ENCODE measurements around the gene APOC1.

DNA sequence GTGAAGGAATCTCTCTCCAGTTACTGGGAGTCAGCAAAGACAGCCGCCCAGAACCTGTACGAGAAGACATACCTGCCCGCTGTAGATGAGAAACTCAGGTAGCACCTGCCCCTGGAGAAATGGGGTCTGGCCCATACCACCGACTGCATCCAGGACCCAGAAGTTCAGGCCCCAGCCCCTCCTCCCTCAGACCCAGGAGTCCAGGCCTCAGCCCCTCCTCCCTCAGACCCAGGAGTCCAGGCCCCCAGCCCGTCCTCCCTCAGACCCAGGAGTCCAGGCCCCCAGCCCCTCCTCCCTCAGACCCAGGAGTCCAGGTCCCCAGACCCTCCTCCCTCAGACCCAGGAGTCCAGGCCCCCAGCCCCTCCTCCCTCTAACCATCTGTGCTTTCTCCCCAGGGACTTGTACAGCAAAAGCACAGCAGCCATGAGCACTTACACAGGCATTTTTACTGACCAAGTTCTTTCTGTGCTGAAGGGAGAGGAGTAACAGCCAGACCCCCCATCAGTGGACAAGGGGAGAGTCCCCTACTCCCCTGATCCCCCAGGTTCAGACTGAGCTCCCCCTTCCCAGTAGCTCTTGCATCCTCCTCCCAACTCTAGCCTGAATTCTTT, 34.5 kb downstream of the APOC1 start:
- TF ChIP-seq POLR2AphosphoS5 (IDR thresholded peaks at IDR 0.05) = no peak
- TF ChIP-seq, protein P1, sequence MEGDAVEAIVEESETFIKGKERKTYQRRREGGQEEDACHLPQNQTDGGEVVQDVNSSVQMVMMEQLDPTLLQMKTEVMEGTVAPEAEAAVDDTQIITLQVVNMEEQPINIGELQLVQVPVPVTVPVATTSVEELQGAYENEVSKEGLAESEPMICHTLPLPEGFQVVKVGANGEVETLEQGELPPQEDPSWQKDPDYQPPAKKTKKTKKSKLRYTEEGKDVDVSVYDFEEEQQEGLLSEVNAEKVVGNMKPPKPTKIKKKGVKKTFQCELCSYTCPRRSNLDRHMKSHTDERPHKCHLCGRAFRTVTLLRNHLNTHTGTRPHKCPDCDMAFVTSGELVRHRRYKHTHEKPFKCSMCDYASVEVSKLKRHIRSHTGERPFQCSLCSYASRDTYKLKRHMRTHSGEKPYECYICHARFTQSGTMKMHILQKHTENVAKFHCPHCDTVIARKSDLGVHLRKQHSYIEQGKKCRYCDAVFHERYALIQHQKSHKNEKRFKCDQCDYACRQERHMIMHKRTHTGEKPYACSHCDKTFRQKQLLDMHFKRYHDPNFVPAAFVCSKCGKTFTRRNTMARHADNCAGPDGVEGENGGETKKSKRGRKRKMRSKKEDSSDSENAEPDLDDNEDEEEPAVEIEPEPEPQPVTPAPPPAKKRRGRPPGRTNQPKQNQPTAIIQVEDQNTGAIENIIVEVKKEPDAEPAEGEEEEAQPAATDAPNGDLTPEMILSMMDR (IDR thresholded peaks at IDR 0.05) = no peak
- TF ChIP-seq POLR2A (IDR thresholded peaks at IDR 0.05) = no peak

Measured in stomach (tissue), 4 donors.